Fibroblast of villous mesenchyme (primary cell): ENCODE results near the gene NTF3. TPM values are rescaled to one million over a fixed set of nuclear protein-coding genes. Genes with fewer than 3 reads are reported as not detected.

Experiments used
- DNase-seq: peaks from one replicate; pipeline ENCODE4 v3.0.0-alpha.2; 2010; ENCODE audit warnings: low read depth
- H3K4me3 ChIP-seq: 2 replicates; pipeline ENCODE4 v1.5.1; 2011; ENCODE audit warnings: low read depth, mild to moderate bottlenecking, low read length
- total RNA-seq: library from RNA; depleted of rRNA; stranded (reverse); fragments of >200 nt; gene quantifications from 2 replicates; pipeline ENCODE4 v1.2.3, GENCODE V29; 2012
- TF ChIP-seq, protein P1 (sequence below): IDR thresholded peaks from 2 replicates; pipeline ENCODE4 v1.5.1; 2012; ENCODE audit warnings: low read depth, mild to moderate bottlenecking, low read length; ENCODE audit not compliant: insufficient read depth

NTF3 gene
- total RNA-seq, 1 donor, result 2.2 TPM

DNA sequence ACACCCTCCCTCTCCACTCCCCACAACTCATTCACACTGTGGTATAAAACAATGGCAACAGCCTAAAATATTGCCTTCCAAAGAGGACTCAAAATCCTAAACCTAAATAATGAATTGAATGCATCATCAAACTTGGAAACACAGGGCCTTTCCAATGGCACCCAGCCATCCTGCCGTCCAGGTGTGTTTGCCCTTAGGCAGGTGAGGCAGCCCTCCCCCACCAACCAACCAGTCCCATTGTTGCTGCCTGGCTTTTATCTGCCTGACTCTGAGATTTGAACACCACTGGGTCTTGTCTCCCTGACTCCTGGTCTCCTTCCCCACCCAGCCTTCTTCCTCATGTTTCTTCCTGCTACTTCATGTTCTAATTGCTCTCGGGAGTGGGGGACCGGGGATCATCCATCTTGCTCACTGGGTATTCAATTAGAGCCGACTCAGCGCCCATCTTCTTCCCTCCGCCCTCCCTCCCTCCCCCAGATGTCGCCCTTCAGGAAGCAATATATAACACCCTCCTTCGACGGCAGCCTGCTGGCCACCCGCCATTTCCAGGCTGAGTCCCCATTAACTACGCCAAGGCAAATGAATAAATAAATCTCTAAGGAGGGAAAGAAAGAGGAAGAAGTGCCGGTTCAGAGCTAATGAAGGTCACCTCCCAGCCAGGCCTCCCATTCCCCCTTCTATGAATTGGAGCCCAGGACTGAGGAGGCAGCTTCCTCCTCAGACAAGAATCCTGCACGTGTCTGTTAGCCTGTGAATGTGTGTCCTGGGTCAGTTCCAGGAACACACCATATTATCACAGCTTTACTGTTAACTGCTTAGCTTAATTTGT is 36.3 kb upstream of the NTF3 start:
- no peak for DNase-seq

GRCh38 chr12:5396541-5396940 is 35.4 kb upstream of the NTF3 start:
- no peak for DNase-seq
- TF ChIP-seq, protein P1, sequence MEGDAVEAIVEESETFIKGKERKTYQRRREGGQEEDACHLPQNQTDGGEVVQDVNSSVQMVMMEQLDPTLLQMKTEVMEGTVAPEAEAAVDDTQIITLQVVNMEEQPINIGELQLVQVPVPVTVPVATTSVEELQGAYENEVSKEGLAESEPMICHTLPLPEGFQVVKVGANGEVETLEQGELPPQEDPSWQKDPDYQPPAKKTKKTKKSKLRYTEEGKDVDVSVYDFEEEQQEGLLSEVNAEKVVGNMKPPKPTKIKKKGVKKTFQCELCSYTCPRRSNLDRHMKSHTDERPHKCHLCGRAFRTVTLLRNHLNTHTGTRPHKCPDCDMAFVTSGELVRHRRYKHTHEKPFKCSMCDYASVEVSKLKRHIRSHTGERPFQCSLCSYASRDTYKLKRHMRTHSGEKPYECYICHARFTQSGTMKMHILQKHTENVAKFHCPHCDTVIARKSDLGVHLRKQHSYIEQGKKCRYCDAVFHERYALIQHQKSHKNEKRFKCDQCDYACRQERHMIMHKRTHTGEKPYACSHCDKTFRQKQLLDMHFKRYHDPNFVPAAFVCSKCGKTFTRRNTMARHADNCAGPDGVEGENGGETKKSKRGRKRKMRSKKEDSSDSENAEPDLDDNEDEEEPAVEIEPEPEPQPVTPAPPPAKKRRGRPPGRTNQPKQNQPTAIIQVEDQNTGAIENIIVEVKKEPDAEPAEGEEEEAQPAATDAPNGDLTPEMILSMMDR, result no peak
- no peak overlapping the region for H3K4me3 ChIP-seq

More for the DNA sequence above, 36.3 kb upstream of the NTF3 start:
- TF ChIP-seq, protein P1, result no peak
- no peak overlapping the region for H3K4me3 ChIP-seq

DNA sequence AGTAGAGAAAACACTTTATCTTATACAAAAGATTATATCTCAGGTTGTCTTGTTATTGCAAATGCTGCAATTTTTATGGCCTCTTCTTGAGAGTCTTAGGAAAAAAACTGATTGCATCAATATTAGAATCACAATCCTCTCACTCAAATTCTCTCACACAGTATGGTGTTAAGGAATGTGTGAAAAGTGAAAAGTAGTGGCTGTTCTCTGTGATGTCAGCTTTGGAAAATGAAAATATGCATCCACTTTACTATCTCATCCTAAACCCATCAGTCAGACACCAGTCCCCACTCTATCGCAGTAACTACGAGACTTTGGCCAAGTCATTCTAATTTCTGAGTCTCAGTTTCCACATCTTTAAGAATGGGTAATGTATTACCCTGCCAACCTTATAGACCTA is 32.6 kb upstream of the NTF3 start:
- DNase-seq, result no peak
- TF ChIP-seq, protein P1, result no peak
- no peak overlapping the region for H3K4me3 ChIP-seq

- TF ChIP-seq, protein P1, result no peak
- DNase-seq, result no peak
- no peak overlapping the region for H3K4me3 ChIP-seq
Measured at GRCh38 chr12:5402009-5402935, 29.6 kb upstream of the NTF3 start.

GRCh38 chr12:5403411-5403810 is 28.5 kb upstream of the NTF3 start:
- TF ChIP-seq, protein P1, result no peak
- DNase-seq, result no peak
- no peak overlapping the region for H3K4me3 ChIP-seq

DNA sequence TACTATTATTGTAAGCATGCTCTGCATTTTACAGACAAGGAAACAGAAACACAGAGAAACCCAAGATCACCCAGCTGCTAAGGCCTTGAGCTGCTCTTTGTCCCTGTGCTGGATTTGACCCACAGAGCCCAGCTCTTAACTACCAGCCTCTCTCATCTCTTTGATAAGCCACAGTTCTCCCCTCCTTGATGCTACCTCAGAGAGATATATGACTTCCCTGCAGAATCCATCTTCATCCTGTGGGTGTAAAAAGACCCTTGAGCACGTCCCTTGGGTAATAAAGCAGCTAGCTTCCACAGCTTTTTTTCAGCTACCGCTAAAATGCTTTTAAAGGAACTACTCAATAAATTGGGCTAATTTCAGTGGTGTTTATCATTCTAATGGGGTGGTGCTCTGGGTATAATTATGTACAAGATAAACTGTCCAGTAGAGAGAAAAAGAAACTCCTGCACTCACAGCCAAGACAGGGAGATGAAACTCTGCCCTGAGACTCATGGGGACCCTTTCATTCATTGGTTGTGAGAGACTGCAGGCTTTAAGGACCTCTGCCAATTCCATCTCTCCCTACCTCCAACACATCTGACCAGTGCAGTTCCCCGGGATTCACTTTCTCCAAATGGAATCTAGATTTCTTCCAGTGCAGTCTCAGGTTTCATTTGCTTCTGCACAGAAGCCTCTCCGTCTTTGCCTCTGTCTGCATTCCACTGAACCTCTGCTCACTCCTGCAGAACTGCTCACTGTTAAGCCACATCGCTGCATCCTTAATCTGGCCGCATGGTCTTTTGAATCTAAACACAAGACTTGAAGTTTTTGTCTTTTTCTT is 24.7 kb upstream of the NTF3 start:
- TF ChIP-seq, protein P1, result no peak
- no peak overlapping the region for H3K4me3 ChIP-seq
- no peak for DNase-seq
